CD4-positive, alpha-beta T cell treated with Interleukin-4 for 4 hours (primary cell): ENCODE measurements around the gene RNF152.
"Not testable (repeated sequence)": the region's sequence is repeated elsewhere in the genome, so short reads cannot be mapped to it uniquely, and the experiment has no call there.

Source experiments
- DNase-seq: peaks from one replicate; pipeline ENCODE4 v3.0.0-alpha.2; 2020

RNF152 gene

GRCh38 chr18:61808286-61808685 lies 84.5 kb downstream of the RNF152 start:
- DNase-seq: no peak

GRCh38 chr18:61803393-61803792 lies 89.4 kb downstream of the RNF152 start:
- no peak for DNase-seq

GRCh38 chr18:61797696-61798590 lies 94.9 kb downstream of the RNF152 start:
- DNase-seq: no peak

DNA sequence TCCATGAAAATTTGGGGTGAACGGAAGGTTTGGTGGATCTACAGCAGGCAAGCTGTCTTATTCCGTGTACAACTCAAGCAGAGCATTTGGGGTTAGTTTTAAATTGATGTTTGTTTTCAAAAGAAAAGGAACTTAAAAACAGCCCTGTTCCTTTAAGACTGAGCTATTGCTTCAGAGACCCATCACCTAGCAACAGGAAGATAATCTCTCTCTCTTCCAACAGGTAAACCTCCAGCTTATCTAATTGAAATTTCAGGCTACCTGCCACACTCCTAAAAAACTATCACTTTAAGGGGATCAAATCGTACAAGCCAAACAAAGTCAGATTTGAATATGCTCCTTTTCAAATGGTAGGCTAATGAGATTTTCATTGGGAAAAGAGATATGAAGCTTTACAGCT lies 101.8 kb downstream of the RNF152 start:
- DNase-seq: no peak

GRCh38 chr18:61787011-61787670 lies 105.7 kb downstream of the RNF152 start:
- not testable (repeated sequence) for DNase-seq

DNA sequence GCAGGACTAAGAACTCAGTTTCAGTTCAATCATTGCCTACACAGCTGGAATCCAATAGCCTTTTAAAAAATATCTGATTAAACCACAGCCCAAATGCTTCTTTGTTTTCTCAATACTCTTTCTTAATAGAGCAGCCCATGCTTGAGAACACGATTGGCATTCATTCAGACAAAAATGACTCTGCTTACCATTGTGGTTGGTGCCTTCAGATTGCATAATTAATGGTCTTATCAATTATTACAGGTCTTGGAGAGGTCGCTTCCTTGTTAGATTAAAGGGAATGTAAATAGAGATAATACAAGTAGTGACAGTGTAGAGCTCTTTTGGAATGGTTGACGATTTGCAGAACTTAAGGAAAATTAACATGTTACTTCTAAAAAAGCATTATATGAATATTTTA lies 107.2 kb downstream of the RNF152 start:
- no peak for DNase-seq

GRCh38 chr18:61784834-61785233 lies 108.0 kb downstream of the RNF152 start:
- DNase-seq: no peak

DNA sequence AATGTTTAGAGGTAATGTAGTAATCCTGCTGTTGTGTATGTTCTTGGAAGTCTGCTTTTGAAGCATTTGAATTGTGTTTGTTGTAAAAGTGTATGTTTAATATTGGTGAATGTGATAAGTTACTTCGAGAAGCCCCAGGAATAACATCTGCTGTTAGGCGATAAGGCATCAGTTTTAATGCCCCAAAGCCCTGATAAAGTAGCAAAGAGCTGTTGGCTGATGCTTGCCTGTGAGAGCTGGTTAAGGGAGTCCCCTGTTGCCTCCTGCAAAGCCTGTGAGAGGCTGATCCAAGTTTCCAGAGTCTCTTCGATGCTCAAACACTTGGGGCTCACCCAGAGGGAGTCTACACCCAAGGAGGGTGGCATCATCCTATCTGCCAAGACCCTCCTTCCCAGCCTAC lies 110.3 kb downstream of the RNF152 start:
- DNase-seq: no peak

DNA sequence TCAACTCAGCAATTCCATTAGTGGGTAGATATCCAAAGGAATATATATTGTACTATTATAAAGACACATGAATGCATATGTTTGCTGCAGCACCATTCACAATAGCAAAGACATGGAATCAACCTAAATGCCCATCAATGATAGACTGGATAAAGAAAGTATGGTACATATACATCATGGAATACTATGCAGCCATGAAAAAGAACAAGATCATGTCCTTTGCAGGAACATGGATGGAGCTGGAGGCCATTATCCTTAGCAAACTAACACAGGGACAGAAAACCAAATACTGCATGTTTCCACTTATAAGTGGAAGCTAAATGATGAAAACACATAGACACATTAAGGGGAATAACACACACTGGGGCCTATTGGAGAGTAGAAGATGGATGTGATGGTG lies 116.6 kb downstream of the RNF152 start:
- DNase-seq: not testable (repeated sequence)

GRCh38 chr18:61774846-61775245 lies 118.0 kb downstream of the RNF152 start:
- DNase-seq: no peak

- DNase-seq: no peak
These were observed 120.4 kb downstream of the RNF152 start for GRCh38 chr18:61772293-61772848.

GRCh38 chr18:61771861-61772260 lies 120.9 kb downstream of the RNF152 start:
- DNase-seq: no peak

DNA sequence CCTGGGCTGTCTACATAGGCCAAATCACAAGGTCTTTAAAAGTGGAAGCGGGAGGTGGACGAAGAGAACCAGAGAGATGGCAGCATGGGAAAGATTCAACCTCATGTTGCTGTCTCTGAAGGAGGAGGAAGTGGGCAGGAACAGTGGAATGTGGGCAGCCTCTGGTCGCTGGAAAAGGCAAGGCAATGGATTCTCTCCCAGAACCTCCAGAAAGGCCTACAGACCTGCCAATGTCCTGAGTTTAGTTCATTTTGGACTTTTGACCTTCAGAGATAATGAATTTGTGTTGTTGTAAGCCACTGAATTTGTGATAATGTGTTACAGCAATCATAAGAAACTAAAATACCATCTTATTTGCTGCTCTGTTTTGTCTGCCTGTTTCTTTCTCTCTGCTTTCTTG lies 122.5 kb downstream of the RNF152 start:
- DNase-seq: no peak

DNA sequence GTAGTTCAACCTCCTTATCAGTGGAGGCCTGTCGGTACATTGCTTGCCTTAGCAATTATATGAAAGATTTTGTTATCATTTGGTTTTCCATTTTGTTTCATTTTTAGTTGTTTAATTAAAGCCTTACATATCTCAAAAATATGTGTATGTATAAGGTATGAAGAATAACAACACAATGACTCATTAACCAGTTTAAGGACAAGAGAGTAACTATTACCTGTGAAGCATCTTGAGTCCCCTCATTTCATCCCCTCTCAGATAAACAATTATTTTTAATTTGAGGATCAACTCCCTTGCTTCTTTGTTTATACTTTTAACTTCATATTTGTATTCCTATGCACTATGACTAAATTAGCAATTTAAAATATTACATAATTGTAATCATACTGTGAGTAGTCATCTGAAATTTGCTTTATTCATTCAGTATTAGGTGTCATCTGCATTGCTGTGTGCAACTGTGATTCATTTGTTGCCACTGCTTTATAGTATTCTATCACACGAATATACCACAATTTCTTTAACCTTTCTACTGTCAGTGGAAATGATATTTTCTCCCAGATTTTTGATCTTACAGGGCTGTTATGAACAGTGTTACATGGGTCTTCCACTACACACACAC lies 126.4 kb downstream of the RNF152 start:
- no peak for DNase-seq

DNA sequence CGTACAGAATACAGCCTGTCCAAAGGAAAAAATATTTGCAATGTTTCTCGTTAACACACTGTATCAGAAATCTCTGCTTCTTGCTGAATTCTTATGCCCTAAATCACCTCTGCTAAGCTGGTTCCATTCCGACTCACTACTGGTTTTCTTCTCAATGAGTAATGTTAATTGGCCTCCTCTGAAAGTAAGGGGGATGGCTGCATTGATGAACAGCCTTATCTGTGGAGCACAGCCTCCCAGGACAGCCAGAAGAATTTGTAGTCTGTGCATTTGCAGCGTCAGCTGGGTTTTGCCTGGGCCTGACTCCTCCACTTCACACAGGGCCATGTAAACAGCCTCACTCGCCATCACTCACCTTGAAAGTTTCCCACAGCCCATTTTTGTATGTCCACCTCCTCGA lies 127.7 kb downstream of the RNF152 start:
- DNase-seq: no peak

DNA sequence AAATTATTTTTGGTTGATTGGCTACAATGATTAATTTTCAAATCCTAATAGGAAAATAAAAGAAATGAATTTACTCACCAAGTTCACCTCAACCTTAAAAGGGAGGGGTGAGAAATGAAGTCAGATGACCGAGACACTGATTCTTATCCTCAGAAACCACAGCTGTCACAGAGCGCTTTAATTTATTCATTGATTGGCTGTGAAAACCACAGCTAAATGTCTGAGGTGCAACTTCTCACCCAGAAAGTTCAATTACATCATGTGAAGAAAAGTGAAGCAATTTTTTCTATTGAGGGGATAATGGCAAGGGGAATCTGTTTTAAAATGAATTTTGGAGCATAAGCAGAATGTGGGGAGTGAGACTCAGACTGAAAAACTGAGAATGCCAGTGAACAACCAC lies 128.4 kb downstream of the RNF152 start:
- no peak for DNase-seq

DNA sequence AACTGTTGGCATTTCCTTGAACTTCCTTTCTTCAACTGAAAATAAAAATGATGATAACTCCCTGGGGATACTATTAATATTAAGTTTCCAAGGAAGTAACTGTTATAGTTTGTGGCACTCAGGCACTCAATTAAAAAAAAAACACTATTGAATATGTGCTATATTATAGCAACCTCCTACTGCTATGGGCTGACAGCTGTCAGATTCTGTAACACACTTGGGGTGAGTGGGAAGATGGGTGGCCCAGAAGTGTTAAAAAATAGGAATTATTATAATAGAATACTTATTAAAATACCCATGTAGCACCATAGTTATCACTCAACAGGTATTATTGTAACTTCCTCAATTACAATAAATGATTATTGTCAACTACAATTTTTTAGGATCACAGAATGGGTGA lies 130.9 kb downstream of the RNF152 start:
- DNase-seq: no peak
